GM13977 (cell line): ENCODE measurements around the gene CCDC112.

ENCODE experiments used
- DNase-seq: peaks from one replicate; pipeline ENCODE4 v3.0.0; 2012; ENCODE audit warnings: low spot score
- in situ Hi-C: fragments of 300-500 bp; cut with MboI; formaldehyde crosslinking; loops from one replicate; pipeline ENCODE4 v1.12.0; 2022; ENCODE audit warnings: low sequenced_read_pairs, low pct_unique_long_range_greater_than_20kb, mixed read lengths, inconsistent platforms; ENCODE audit not compliant: unreplicated experiment
- TF ChIP-seq, protein P1 (sequence below): IDR thresholded peaks from 2 replicates; pipeline ENCODE4 v1.5.1; 2012; ENCODE audit warnings: mild to moderate bottlenecking, control low read depth; ENCODE audit not compliant: insufficient read depth; ENCODE audit errors: extremely low read depth, missing control alignments

CCDC112 gene

GRCh38 chr5:115325296-115325959, 29.0 kb upstream of the CCDC112 start:
- TF ChIP-seq, protein P1, sequence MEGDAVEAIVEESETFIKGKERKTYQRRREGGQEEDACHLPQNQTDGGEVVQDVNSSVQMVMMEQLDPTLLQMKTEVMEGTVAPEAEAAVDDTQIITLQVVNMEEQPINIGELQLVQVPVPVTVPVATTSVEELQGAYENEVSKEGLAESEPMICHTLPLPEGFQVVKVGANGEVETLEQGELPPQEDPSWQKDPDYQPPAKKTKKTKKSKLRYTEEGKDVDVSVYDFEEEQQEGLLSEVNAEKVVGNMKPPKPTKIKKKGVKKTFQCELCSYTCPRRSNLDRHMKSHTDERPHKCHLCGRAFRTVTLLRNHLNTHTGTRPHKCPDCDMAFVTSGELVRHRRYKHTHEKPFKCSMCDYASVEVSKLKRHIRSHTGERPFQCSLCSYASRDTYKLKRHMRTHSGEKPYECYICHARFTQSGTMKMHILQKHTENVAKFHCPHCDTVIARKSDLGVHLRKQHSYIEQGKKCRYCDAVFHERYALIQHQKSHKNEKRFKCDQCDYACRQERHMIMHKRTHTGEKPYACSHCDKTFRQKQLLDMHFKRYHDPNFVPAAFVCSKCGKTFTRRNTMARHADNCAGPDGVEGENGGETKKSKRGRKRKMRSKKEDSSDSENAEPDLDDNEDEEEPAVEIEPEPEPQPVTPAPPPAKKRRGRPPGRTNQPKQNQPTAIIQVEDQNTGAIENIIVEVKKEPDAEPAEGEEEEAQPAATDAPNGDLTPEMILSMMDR = no peak
- DNase-seq = no peak
- in situ Hi-C loops = no loop called here

DNA sequence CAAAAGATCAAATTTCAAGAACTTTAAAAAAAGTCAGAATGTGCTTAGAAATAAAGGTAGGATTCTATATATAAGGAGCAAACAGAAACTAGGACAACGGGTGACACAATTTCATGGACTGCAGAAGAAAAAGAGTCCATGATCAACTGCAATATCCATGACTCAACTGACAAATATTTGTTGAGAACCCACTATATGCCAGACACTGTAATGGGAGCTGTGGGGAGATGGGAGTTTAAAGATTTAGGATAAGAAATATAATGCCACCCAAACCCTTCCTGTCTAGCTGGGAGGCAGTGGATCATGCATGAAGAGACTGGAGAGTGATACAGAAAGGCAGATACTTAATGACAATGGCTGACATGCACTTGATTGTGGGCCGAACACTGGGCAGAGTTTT, 27.6 kb upstream of the CCDC112 start:
- in situ Hi-C loops = loop anchor here (25.0 kb wide), 1 partner anchor 738 kb away; no protein-coding TSS in a partner anchor
- TF ChIP-seq, protein P1 = no peak
- no peak for DNase-seq

DNA sequence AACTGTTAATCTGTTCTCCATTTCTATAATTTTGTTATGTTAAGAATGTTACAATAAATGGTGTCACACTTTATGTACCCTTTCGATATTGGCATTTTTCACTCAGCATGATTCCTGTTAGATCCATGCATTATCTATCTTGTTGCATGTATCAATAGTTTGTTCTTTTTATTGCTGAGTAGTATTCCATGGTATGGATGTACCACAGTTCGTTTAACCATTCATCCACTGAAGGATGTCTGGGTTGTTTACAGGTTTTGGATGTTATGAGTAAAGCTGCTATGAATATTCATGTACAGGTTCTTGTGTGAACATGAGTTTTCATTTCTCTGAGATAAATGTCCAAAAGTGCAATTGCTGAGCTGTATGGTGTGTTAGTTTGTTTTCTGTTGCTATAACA, 26.3 kb upstream of the CCDC112 start:
- in situ Hi-C loops = loop anchor here (25.0 kb wide), 1 partner anchor 740 kb away; no protein-coding TSS in a partner anchor
- DNase-seq = no peak
- TF ChIP-seq, protein P1 = no peak

GRCh38 chr5:115321309-115321708, 24.9 kb upstream of the CCDC112 start:
- no peak for DNase-seq
- in situ Hi-C loops = loop anchor here (25.0 kb wide), 1 partner anchor 741 kb away; no protein-coding TSS in a partner anchor
- TF ChIP-seq, protein P1 = no peak

- in situ Hi-C loops = loop anchor here (25.0 kb wide), 1 partner anchor 742 kb away; no protein-coding TSS in a partner anchor
- no peak for DNase-seq
- TF ChIP-seq, protein P1 = no peak
These were observed 24.1 kb upstream of the CCDC112 start for GRCh38 chr5:115320515-115320914.

DNA sequence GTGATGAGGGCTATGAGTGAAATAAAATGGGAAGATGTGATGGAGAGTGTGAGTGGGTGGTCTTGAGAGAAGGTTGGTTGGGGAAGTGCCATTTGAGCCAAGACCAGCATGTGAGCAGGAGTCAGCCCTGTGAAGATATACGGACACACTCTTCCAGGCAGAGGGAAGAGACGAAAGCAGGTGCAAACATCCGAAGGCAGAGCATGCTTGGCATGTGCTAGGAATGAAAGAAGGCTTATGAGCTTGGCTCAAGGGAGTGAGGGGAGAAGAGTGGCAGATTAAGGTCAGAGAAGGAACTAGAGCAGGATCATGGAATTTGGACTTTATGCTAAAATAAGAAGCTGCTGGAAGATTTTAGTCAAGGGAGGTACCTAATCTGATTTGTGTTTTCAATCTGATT, 23.6 kb upstream of the CCDC112 start:
- TF ChIP-seq, protein P1 = no peak
- no peak for DNase-seq
- in situ Hi-C loops = loop anchor here (25.0 kb wide), 1 partner anchor 742 kb away; no protein-coding TSS in a partner anchor
